WTC11 (cell line): ENCODE data around the gene PCDHGA1. TPM values are rescaled to one million over a fixed set of nuclear protein-coding genes. Genes with fewer than 3 reads are reported as not detected.

Source experiments
- ATAC-seq: fragments of 200-7000 bp; cut with Tn5 transposase; 2 replicates; pipeline ENCODE4 v1.10.0; 2021; ENCODE audit warnings: mild to moderate bottlenecking, moderate library complexity
- CTCF ChIA-PET: fragments of 300-600 bp; sonication (Branson Sonifier 250); formaldehyde crosslinking; loops from one replicate; lab custom pipeline; 2021; ENCODE audit warnings: antibody characterized with exemption; lab: Charles Lee
- POLR2A ChIA-PET: fragments of 350-600 bp; sonication (Branson Sonifier 250); formaldehyde crosslinking; loops from one replicate; lab custom pipeline; 2021; ENCODE audit warnings: antibody characterized with exemption; lab: Charles Lee
- DNase-seq: peaks from one replicate; pipeline ENCODE4 v3.0.0; 2021; ENCODE audit warnings: low spot score
- H3K27ac Mint-ChIP-seq: 2 replicates; pipeline ENCODE4 v1.8.0; 2021; ENCODE audit warnings: mixed read lengths
- H3K27me3 Mint-ChIP-seq: 2 replicates; pipeline ENCODE4 v1.8.0; 2021; ENCODE audit warnings: low read depth, mild to moderate bottlenecking, moderate library complexity, mixed read lengths
- H3K36me3 Mint-ChIP-seq: 2 replicates; pipeline ENCODE4 v1.8.0; 2021; ENCODE audit warnings: mixed read lengths
- H3K4me1 Mint-ChIP-seq: 2 replicates; pipeline ENCODE4 v1.8.0; 2022; ENCODE audit warnings: mixed read lengths
- H3K4me3 Mint-ChIP-seq: 2 replicates; pipeline ENCODE4 v1.8.0; 2021; ENCODE audit warnings: mild to moderate bottlenecking, moderate library complexity, mixed read lengths
- H3K9me3 Mint-ChIP-seq: 2 replicates; pipeline ENCODE4 v1.8.0; 2021; ENCODE audit warnings: mixed read lengths
- ATF1 ChIP-seq: sonication (generic); formaldehyde crosslinking; IDR thresholded peaks from 2 replicates; pipeline ENCODE4 v1.8.1; 2023; ENCODE audit warnings: mild to moderate bottlenecking, moderate library complexity, missing genetic modification reagents
- E2F1 ChIP-seq: sonication (generic); formaldehyde crosslinking; IDR thresholded peaks from 2 replicates; pipeline ENCODE4 v1.8.0; 2022; ENCODE audit warnings: mild to moderate bottlenecking, missing genetic modification reagents
- GRHL2 ChIP-seq: fragments of 250-450 bp; sonication (Bioruptor Pico); IDR thresholded peaks from 2 replicates; pipeline ENCODE4 v1.8.0; 2022; ENCODE audit warnings: mild to moderate bottlenecking, moderate library complexity; ENCODE audit not compliant: insufficient replicate concordance, severe bottlenecking
- HMGA2 ChIP-seq: fragments of 250-450 bp; sonication (Bioruptor Pico); IDR thresholded peaks from 2 replicates; pipeline ENCODE4 v1.4.0; 2021; ENCODE audit warnings: mild to moderate bottlenecking, moderate library complexity
- JAZF1 ChIP-seq: fragments of 250-450 bp; sonication (Bioruptor Pico); IDR thresholded peaks from 2 replicates; pipeline ENCODE4 v1.9.0; 2021; ENCODE audit warnings: moderate library complexity, mild to moderate bottlenecking, inconsistent platforms
- NR1H2 ChIP-seq: sonication (generic); formaldehyde crosslinking; IDR thresholded peaks from 2 replicates; pipeline ENCODE4 v1.9.0; 2021; ENCODE audit warnings: mild to moderate bottlenecking, moderate library complexity, missing genetic modification reagents
- TCF7 ChIP-seq: sonication (generic); formaldehyde crosslinking; IDR thresholded peaks from 2 replicates; pipeline ENCODE4 v1.8.0; 2022; ENCODE audit warnings: mild to moderate bottlenecking, low read depth, missing genetic modification reagents, moderate library complexity
- TP53 ChIP-seq: sonication (generic); formaldehyde crosslinking; IDR thresholded peaks from 2 replicates; pipeline ENCODE4 v1.8.1; 2023; ENCODE audit warnings: mild to moderate bottlenecking, missing genetic modification reagents
- ZNF232 ChIP-seq: sonication (generic); formaldehyde crosslinking; IDR thresholded peaks from 2 replicates; pipeline ENCODE4 v1.8.0; 2022; ENCODE audit warnings: mild to moderate bottlenecking, missing genetic modification reagents
- ZNF317 ChIP-seq: sonication (generic); formaldehyde crosslinking; IDR thresholded peaks from 2 replicates; pipeline ENCODE4 v1.8.1; 2023; ENCODE audit warnings: low read depth, mild to moderate bottlenecking, moderate library complexity, missing genetic modification reagents, borderline replicate concordance
- total RNA-seq: library from RNA; stranded (reverse); gene quantifications from 3 replicates; pipeline ENCODE4 v1.2.3, GENCODE V29; 2021
- TF ChIP-seq, protein P1 (sequence below): sonication (generic); formaldehyde crosslinking; IDR thresholded peaks from 2 replicates; pipeline ENCODE4 v1.8.1; 2022; ENCODE audit warnings: missing genetic modification reagents, borderline replicate concordance
- TF ChIP-seq, protein P2 (sequence below): sonication (generic); formaldehyde crosslinking; IDR thresholded peaks from 2 replicates; pipeline ENCODE4 v1.8.1; 2023; ENCODE audit warnings: mild to moderate bottlenecking, missing genetic modification reagents, moderate library complexity
- TF ChIP-seq, protein P3 (sequence below): sonication (generic); formaldehyde crosslinking; IDR thresholded peaks from 2 replicates; pipeline ENCODE4 v1.8.0; 2022; ENCODE audit warnings: mild to moderate bottlenecking, missing genetic modification reagents
- TF ChIP-seq, protein P4 (sequence below): fragments of 250-450 bp; sonication (Bioruptor Pico); IDR thresholded peaks from 2 replicates; pipeline ENCODE4 v2.1.2; 2022; ENCODE audit warnings: mild to moderate bottlenecking, moderate library complexity
- TF ChIP-seq, protein P5 (sequence below): sonication (generic); formaldehyde crosslinking; IDR thresholded peaks from 2 replicates; pipeline ENCODE4 v1.8.0; 2023; ENCODE audit warnings: mild to moderate bottlenecking, missing genetic modification reagents

The PCDHGA1 gene
- total RNA-seq, 1 experiment from 2014 or later, result 1.5 TPM

- no peak for TF ChIP-seq TCF7
- TF ChIP-seq NR1H2 (CRISPR knock-in tag), result no peak
Measured at GRCh38 chr5:141533897-141534296, 203.6 kb downstream of the PCDHGA1 start (continued).

DNA sequence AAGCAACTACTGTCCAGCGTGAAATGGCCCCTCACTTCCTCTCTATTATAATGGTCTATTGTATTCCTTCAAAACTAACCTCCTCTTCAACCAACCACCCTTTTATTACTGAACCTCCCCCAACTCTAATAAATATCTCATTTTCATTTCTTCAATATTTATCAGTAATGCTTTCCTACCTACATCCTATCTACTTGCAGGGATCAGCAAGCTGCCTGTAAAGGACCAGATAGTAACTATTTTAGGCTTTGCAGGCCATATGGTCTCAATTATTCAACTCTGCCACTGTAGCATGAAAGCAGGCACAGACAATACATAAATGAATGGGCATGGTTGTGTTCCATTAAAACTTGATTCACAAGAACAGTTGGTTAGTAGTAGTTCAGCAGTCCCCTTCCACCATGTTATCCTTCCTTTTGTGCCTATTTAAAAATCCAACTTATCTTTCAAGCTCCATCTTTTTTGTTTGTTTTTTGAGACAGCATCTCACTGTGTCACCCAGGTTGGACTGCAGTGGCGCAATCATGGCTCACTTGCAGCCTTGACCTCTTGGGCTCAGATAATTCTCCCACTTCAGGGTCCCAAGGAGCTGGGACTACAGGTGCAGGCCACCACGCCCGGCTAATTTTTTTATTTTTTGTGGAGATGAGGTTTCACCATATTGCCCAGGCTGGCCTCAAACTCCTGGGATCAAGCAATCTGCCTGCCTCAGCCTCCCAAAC, 204.3 kb downstream of the PCDHGA1 start:
- peaks cover 23% of the 10 kb centered on the region for H3K36me3 Mint-ChIP-seq
- ChIA-PET POLR2A (interaction anchor here (1.4 kb wide), 1 partner anchor 122 kb away, joined by 4 read pairs; the partner anchor contains the start of gene PCDHGA10), CTCF (interaction anchor here (0.9 to 2.1 kb wide), 3 partner anchors 10 to 311 kb away, joined by 3 to 9 read pairs (median 3); partner anchors contain the start of gene PCDHB14)
- no peak overlapping the region for H3K4me3 Mint-ChIP-seq
- H3K27me3 Mint-ChIP-seq, result no peaks in the 10 kb centered on the region
- H3K9me3 Mint-ChIP-seq, result no peaks in the 10 kb centered on the region
- no peaks in the 10 kb centered on the region for H3K4me1 Mint-ChIP-seq
- TF ChIP-seq NR1H2 (CRISPR knock-in tag) (no peak), GRHL2 (CRISPR knock-in tag) (no peak), TP53 (CRISPR knock-in tag) (no peak), E2F1 (CRISPR knock-in tag) (no peak), JAZF1 (CRISPR knock-in tag) (no peak), ZNF317 (CRISPR knock-in tag) (no peak), HMGA2 (CRISPR knock-in tag) (no peak), ZNF232 (CRISPR knock-in tag) (no peak), ATF1 (CRISPR knock-in tag) (no peak)
- TF ChIP-seq, protein P1, sequence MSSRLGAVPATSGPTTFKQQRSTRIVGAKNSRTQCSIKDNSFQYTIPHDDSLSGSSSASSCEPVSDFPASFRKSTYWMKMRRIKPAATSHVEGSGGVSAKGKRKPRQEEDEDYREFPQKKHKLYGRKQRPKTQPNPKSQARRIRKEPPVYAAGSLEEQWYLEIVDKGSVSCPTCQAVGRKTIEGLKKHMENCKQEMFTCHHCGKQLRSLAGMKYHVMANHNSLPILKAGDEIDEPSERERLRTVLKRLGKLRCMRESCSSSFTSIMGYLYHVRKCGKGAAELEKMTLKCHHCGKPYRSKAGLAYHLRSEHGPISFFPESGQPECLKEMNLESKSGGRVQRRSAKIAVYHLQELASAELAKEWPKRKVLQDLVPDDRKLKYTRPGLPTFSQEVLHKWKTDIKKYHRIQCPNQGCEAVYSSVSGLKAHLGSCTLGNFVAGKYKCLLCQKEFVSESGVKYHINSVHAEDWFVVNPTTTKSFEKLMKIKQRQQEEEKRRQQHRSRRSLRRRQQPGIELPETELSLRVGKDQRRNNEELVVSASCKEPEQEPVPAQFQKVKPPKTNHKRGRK (CRISPR knock-in tag), result no peak
- TF ChIP-seq, protein P2, sequence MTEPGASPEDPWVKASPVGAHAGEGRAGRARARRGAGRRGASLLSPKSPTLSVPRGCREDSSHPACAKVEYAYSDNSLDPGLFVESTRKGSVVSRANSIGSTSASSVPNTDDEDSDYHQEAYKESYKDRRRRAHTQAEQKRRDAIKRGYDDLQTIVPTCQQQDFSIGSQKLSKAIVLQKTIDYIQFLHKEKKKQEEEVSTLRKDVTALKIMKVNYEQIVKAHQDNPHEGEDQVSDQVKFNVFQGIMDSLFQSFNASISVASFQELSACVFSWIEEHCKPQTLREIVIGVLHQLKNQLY (CRISPR knock-in tag), result no peak
- TF ChIP-seq, protein P3, sequence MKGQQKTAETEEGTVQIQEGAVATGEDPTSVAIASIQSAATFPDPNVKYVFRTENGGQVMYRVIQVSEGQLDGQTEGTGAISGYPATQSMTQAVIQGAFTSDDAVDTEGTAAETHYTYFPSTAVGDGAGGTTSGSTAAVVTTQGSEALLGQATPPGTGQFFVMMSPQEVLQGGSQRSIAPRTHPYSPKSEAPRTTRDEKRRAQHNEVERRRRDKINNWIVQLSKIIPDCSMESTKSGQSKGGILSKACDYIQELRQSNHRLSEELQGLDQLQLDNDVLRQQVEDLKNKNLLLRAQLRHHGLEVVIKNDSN, result no peak
- TF ChIP-seq, protein P4, sequence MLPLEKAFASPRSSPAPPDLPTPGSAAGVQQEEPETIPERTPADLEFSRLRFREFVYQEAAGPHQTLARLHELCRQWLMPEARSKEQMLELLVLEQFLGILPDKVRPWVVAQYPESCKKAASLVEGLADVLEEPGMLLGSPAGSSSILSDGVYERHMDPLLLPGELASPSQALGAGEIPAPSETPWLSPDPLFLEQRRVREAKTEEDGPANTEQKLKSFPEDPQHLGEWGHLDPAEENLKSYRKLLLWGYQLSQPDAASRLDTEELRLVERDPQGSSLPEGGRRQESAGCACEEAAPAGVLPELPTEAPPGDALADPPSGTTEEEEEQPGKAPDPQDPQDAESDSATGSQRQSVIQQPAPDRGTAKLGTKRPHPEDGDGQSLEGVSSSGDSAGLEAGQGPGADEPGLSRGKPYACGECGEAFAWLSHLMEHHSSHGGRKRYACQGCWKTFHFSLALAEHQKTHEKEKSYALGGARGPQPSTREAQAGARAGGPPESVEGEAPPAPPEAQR (CRISPR knock-in tag), result no peak
- TF ChIP-seq, protein P5, sequence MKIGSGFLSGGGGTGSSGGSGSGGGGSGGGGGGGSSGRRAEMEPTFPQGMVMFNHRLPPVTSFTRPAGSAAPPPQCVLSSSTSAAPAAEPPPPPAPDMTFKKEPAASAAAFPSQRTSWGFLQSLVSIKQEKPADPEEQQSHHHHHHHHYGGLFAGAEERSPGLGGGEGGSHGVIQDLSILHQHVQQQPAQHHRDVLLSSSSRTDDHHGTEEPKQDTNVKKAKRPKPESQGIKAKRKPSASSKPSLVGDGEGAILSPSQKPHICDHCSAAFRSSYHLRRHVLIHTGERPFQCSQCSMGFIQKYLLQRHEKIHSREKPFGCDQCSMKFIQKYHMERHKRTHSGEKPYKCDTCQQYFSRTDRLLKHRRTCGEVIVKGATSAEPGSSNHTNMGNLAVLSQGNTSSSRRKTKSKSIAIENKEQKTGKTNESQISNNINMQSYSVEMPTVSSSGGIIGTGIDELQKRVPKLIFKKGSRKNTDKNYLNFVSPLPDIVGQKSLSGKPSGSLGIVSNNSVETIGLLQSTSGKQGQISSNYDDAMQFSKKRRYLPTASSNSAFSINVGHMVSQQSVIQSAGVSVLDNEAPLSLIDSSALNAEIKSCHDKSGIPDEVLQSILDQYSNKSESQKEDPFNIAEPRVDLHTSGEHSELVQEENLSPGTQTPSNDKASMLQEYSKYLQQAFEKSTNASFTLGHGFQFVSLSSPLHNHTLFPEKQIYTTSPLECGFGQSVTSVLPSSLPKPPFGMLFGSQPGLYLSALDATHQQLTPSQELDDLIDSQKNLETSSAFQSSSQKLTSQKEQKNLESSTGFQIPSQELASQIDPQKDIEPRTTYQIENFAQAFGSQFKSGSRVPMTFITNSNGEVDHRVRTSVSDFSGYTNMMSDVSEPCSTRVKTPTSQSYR (CRISPR knock-in tag), result no peak
- DNase-seq, result no peak
- ATAC-seq, result no peak
- no peak overlapping the region for H3K27ac Mint-ChIP-seq
